Frontal cortex (tissue), 4 donors: Measurements from ENCODE around the gene PPP2R5B. TPM values are rescaled to one million over a fixed set of nuclear protein-coding genes. Genes with fewer than 3 reads are reported as not detected.

Experiments used
- DNase-seq, 2 donors: peaks; one replicate each; pipeline ENCODE4 v3.0.0; 2012; ENCODE audit warnings: low spot score in 2 of 2
- FAIRE-seq: peaks from 2 replicates; lab custom pipeline; 2012; peaks lifted over from hg19 to GRCh38; lab: Jason Lieb, UNC
- total RNA-seq: library from RNA; depleted of rRNA; stranded (reverse); fragments of >200 nt; gene quantifications from one replicate; pipeline ENCODE4 v1.2.3, GENCODE V29; 2014
- donor health status: control.
- donor health status: control.
- donor health status: control.

The PPP2R5B gene
- 27.3 TPM for total RNA-seq

DNA sequence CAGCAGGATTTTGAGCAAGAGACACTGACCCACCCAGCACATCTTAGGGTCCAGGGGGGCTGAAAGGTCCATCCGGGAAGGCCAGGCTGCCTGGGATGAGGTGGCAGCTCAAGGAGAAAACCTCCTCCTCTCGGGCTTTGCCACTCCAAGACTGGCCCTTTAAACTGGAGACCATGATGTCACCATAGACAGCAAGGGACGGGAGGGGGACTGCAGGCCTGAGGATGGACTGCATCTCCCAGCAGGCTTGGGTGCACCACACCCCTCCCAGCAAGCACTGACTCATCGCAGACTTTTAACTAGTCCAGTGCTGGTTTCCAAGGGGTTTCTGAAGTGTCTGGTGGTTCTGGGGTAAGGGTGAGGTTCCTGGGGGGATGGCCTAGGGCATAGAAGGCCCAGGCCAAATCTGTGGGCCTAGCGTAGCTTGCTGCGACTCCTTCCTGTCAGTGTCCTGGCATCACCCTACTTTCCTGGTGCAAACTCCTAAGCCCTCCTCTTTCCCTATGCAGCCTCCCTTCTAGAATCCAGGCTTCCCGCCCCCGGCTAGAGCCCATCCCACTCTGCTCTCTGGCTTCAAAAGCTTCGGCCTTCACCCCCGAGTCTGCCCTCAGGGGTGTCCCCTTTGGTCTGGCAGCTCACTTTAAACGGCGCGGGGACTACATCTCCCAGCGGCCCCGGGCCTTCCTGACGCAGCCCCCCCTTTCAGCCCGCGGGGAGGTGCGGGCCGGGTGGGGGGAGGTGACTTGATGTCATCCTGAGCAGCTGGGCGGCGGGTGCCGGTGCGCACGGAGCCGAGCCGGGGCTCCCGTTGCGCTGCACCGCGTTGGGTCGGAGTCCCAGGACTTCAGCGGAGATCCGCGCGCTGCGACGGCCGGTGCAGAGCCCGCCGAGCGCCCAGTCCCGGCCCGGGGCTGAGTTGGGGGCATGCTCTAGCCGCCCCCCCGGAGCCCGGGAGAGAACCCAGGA, at the start of gene PPP2R5B:
Gene PPP2R5B, plus strand, starts transcription at position 746 of the 966 bp plus-strand sequence. CDS start 1,046 bp downstream, outside the sequence.
- FAIRE-seq = peak; percentile 30

DNA sequence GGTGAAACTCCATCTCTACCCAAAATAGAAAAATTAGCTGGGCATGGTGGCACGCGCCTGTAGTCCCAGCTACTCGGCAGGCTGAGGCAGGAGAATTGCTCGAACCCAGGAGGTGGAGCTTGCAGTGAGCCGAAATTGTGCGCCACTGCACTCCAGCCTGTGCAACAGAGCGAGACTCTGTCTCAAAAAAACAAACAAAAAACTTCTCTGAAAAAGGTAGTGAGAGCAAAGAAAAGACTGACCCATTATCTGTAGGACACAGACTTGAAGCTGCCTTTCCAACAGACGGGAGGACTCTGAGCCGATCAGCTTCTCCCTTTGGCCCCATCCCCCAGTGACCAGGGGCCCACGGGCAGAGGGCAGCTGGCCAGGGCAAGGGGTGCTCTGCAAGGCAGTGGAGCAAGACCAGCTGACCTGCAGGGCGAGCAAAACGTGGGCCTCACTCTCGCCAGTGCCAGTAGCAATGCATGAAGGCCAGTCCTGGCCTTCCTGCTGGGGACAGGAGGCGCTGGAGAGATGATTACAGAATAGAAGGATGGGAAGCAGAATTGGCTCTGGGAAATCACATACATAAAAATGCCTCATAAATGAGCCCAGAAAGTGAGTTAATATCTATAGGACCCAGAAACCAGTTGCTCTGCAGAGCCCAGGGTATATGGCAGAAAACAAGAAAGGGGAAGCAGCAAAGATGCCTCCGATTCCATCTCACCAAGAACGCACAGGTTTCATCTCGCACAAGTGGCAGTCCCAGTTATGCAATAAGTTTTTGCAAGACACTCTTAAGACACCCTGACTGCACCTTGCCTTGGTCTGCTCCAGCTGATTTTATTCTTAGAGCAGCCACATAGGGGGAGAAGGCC, 48.9 kb upstream of the PPP2R5B start:
- DNase-seq = no peak
- no peak for FAIRE-seq

More for the DNA sequence above, at the start of gene PPP2R5B:
- DNase-seq = peak; percentile 98

DNA sequence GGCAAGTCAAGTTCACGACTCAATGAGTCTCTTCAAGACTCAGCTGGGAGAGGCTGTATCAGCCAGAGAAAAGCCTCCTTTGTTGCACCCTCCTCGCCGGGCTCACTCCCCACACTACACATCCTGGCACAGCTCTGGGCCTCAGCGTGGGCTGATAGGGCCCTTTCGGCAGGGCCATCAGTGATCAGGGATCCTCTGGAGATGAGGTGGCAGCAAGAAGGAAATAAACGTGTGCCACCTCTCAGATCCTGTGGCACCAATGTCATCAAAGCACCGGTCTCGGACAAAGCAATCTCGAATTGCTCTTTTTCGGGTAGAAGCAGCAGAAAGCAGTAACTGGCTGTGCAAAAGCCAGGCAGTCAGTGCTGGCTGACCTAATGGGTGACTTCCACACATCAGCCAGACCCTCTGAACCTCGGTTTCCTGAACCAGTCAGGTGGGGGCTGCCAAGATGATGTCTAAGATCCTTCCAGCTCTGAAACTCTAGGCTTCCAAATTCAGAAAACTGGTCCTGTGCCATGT, 48.2 kb upstream of the PPP2R5B start:
- DNase-seq = no peak
- FAIRE-seq = no peak

DNA sequence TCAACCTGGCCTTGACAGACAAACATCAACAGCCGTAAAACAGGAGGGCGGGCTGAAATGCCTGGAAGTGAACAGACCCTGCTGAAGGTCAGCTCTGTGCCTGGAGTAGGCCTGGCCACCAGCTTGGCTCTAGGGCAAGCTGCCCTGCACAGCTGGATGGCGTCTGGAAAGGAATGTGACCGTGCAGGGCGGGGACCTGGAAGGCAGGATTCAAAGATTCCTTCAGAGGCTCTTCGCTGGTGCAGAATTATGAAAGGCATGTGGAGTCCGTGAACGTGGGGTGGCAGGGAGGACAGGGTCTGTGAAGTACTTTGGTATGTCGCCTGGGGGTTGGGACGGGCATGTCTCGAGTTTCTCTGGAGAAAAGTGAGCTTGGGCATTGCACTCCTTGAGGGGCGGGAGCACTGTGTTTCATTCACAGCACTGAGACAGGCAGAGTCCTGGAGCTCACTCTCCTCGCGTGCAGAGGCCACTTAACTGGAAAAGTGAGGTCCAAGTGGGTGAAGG, 47.6 kb upstream of the PPP2R5B start:
- FAIRE-seq (no peak), DNase-seq (no peak)

DNA sequence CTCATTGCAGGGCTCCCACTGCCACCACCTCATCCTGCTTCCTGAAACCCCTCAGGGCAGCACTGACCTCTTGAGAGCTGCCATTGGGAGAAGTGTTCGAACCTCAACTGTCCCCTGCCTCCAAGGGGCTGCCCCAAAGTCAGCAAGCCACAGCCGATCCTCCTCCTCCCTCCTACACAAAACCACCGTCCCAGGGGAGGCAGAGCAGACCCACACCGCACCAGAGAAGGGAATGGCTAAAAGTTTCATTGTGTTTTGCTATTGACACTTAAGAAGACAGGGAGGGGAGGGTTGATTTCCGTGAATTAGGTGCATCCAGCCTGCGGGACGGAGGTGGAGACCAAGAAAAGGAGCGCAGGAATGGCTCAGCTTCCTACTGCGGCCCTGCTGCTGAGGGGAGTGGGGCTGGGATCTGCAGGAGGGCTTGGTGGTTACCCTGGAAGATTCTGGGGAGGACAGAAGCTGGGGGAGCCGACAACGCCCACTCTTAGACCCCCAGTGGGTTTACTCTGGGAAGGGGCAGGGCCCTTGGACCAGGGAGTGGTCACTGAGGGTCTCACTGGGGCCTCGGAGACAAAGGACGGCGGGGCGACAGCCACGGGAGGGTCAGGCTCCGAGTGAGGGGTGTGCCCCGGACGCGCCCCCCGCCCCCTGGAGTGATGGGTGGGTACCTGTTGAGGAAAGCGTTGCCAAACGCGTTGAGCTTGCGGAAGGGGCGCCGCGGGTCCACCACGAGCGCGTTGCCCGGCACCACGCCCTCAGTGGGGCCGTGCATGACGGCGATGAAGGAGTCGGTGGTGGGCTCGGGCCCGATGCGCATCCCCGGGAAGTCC, 46.9 kb upstream of the PPP2R5B start:
- FAIRE-seq (no peak), DNase-seq (no peak)

DNA sequence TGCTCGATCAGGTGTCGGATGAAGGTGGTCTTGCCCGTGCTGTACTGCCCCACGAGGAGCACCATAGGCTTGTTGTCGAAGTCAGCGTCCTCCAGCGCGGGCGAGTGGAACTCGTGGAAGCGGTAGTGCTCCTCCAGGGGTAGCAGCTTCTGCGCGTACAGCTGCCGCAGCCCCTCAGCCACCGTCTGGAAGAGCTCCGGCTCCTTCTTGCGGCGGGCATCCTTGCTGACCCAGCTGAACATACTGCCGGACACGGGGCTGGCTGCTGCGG, 46.3 kb upstream of the PPP2R5B start:
- DNase-seq (no peak), FAIRE-seq (no peak)

DNA sequence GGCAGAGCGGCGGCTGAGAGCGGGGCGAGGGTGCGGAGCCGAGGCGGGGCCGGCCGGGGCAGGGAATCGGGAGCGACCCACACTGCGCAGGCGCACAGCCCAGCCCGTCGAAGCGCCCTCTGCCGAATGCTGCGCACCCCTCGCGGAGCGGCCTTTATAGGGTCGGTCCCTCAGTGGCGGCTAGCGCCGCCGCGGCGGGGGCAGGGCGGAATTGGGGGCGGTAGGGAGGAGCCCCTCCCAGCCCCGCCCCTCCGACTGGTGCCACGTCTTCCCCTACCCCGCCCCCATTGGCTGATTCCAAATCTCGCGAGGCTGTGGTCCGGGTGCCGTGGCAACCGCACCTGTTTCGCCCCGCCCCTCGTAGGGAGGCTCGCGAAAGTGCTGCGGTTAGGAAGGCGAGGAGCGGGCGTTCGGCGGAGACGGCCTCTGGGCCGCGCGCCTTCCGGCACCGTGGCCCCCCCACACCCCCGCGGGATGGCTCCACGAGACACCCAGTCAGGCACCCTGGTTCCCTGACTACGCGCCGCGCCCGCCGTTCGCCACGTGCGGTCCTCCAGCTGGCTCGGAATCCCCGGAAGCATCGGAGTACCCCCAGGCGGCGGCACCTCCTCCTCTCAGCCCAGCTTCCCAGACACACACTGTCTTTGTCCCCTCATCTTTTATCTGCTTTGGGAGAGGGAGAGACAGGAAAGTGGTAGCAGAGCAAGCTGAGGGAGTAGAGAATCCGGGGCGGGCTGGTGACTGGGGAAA, 45.8 kb upstream of the PPP2R5B start, which contains the start of gene EHD1:
Gene EHD1, minus strand, starts transcription at position 128 of the 750 bp plus-strand sequence. CDS start 157 bp downstream, outside the sequence.
- no peak for FAIRE-seq

DNA sequence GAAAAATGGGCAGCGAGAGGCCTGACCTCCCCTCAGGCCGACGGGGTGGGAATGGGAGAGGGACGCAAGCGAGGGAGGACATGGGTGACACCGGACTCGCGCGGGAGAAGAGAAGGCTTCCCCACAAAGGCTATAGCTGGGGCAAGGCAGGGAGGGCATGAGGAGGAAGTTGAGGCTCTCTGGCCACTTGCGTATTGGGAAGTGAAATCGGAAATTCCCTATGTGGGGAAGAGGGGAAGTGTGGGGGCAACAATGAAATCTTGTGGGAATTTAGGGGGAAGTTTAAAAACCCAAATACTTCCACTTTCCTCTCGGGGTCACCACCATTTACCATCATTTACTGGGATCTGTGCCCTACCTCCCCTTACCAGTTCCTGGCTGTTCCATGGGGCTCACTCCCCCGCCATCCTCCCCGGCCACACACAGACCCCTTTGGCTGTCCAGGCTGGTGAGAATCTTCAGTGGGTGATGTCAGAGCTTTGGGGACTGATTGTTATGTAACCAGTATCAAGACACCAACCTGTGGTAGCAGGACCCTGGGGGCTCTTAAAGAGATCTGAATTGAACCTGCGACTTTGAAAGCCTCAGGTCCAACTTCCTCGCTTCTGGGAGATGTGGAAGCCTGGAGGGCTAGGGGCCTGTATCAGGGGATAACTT, 45.1 kb upstream of the PPP2R5B start:
- no peak for DNase-seq

More for the DNA sequence above, 45.8 kb upstream of the PPP2R5B start, which contains the start of gene EHD1:
- peak; percentile 100 for DNase-seq

DNA sequence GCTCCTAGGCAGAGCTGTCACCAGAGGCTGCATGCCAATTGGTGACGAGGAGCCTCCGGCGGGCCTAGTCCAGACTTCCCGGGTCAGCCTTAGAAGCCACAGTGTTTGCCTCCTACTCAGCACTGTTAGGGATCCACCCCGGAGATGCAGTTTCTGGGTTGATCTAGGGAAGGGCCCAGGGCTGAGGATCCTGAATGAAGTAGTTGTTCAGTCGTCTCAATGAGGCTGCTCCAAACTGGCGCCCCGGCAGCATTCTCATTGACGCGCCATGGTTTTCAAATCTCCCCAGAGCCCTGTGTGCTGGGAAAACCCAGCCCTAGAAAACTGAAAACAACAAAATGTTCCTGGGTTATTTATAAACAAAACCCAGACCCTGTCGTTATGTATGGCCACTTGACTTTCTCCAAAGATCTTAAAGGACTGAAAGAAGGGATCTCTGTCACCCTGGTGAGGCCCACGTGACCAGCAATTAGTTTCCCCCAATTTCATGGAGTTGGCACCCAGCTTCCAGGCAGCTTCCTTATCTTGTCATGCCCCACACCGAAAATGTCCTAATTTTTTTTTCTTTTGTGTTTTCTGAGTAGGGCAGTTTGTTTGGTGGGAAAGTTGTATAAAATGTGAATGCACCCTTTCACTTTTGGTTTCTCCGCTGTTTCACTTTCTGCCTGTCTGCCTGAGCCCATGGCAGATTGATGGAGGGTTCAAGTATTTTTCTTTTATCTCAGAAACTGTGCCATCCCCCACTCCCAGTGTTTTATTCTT, 44.1 kb upstream of the PPP2R5B start:
- FAIRE-seq = no peak
- no peak for DNase-seq

More for the DNA sequence above, 45.1 kb upstream of the PPP2R5B start:
- FAIRE-seq = no peak

DNA sequence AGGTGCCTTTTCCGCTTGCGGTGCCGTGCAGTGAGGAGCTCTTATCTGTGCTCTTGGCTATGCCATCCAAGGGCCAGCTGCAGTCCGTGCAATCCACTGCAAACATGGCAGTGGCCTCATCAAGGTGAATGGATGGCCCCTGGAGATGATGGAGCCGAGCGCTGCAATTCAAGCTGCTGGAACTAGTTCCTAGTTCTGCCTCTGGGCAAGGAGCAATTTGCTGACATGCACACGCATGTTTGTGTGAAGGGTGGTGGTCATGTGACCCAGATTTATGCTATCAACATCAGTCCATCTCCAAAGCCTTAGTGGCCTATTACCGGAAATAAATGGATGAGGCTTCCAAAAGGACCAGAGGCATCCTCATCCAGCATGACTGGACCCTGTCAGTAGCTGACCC, 43.0 kb upstream of the PPP2R5B start:
- DNase-seq = no peak
- no peak for FAIRE-seq

DNA sequence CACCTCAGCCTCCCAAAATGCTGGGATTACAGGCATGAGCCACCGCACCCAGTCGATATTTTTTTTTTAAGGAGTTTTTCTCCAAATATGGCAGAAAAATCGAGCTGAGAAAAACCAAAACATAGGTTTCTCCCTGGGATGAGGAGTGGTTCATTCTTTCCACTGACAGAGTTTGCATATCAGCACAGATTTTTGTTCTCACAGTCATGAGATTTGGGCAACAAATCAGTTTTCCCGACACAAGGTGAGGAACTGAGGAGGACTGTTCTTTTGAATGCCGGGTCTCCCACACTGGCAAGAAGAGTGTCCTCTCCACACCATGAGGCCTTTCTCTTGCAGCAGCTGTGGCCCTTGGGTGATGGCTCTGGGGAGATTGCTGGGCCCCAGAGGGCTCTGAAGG, 42.2 kb upstream of the PPP2R5B start:
- FAIRE-seq (no peak), DNase-seq (no peak)

DNA sequence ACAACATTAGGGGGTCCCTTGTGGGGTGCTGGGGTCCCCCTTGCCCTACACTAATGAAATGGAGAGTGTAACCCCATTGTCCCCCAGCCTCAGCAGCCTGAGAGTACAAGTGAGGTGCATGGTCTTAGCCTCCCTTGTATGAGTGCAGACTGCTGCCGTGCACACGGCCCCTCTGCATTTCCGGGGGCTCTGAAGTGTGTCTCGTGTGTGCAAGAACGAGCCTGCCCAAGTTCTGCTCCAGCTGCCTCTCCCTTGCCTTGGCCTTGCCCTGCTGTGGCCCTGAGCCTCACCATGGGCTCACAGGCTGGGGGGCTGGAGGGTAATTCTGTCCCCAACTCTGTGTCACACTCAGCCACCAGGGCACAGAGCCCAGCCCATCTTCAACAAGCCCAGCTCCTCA, 40.9 kb upstream of the PPP2R5B start:
- no peak for FAIRE-seq
- DNase-seq = no peak

DNA sequence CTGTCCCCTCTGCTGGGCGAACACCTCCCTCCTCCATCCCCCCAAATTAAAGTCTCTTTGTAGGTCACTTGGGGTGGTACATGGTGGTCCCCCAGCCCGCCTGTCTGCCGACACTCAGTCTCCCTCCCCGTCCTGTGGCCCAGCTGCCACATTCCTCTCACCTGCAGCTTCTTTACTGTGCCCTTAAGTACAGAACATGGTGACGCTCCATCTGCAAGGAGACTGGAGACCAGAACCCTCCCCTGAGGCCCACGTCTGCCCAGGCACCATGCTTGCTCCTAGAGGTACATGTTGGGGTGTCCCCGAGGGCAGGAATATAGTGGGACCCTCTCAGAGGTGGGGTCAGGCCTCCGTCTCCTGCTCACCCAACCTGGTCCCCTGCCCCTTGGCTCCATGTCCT, 40.5 kb upstream of the PPP2R5B start:
- FAIRE-seq (no peak), DNase-seq (no peak)

DNA sequence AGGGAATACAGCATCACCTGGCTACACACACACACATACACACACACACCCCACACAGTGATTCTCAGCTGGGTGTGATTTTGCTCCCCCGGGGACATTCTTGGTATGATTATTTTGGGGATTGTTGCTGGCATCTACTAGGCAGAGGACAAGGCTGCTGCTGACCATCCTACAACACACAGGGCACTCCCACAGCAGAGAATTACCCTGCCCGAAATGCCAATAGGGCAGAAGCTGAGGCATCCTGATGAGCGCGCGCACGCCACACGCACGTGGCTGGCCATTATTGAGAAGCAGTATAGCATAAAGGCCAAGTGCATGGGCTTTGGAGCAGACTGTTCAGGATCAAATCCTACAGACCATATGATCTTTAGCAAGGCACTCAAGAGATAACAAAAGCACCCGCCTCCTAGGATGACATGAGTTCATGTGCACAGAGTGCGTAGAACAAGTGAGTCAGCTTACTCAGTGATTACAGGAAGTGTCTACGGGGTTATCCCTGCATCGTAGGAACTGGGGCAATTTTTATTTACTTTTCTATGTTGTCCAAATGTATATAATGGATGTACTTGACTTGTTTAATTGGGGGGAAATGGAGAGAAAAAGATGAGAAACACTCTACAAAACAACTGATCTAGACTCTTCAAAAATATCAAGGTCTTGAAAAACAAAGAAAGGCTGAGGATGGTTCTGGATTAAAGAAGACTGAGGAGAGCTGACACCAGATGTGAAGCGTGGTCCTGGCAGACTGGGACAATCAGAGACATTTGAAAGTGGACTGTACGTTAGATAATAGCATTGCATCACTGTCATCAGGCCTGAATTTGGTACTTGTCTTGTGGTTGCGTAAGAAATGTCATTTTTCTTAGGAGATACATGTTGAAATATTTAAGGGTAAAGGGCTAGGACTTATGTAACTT, 38.9 kb upstream of the PPP2R5B start:
- FAIRE-seq (no peak), DNase-seq (no peak)

DNA sequence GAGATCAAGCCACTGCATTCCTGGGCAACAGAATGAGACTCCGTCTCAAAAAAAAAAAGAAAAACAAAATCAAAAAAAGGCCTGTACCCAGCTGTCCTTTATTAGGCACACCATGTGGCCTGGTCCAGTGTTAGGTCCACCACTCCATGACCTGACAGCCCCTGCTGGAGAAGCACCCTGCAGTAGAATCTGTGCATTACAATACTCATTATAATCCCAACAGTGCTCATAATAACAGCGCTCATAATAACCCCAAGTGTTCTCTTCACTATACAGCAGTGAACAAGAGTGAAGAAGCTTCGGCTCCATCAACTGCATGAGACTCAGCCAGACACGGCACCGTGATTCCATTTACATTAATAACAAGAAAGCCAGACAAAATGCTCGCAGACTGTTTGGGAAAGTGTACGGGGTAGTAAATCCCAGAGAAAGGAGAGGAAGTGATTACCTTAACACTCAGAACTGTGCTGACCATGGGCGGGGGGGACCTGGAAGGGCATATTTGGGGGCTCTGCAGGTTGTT, 37.2 kb upstream of the PPP2R5B start:
- no peak for FAIRE-seq
- DNase-seq = no peak

DNA sequence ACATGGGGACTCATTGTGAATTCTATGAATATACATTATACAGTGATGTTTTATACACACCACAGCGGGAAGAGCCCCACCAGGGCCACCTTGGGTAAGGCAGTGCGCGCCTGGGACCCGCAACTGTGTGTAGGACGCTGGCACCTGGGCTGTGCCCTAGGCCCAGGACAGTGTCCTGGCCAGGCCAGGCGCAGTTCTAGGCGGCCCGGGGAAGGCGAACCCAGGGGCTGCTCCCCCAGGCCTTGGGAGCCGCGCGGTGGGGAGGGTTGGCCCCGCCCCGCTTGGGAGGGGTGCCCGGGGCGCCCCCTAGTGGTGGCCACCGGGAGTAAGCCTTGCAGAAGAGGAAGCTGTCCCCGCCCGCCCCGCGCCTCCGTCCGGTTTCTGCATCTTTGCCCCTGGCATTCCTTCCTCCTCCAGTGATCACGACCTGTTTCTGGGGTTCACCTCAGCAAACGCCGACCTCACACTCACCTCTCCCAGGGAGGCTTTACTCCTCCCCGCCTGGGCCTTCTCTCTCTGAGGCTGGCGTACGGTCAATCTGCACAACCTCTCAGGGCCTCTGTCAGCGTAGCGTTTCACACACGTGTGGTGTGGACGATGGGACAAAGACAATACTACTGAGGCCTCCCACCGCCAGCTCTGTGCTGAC, 36.6 kb upstream of the PPP2R5B start:
- FAIRE-seq = no peak

More for the DNA sequence above, 36.6 kb upstream of the PPP2R5B start:
- peak; percentile 79 to 90 for DNase-seq
